ENCODE measurements around the gene LGI1.
"Not testable (repeated sequence)": the region's sequence is repeated elsewhere in the genome, so short reads cannot be mapped to it uniquely, and the experiment has no call there.

Gene LGI1

GRCh38 chr10:93812659-93813338 is 55.1 kb downstream of the LGI1 start:
- no peak for DNase-seq

GRCh38 chr10:93813507-93814465 is 56.0 kb downstream of the LGI1 start:
- peak; percentile 66 for DNase-seq

GRCh38 chr10:93815304-93816096 is 57.8 kb downstream of the LGI1 start:
- peak; percentile 44 for DNase-seq

DNA sequence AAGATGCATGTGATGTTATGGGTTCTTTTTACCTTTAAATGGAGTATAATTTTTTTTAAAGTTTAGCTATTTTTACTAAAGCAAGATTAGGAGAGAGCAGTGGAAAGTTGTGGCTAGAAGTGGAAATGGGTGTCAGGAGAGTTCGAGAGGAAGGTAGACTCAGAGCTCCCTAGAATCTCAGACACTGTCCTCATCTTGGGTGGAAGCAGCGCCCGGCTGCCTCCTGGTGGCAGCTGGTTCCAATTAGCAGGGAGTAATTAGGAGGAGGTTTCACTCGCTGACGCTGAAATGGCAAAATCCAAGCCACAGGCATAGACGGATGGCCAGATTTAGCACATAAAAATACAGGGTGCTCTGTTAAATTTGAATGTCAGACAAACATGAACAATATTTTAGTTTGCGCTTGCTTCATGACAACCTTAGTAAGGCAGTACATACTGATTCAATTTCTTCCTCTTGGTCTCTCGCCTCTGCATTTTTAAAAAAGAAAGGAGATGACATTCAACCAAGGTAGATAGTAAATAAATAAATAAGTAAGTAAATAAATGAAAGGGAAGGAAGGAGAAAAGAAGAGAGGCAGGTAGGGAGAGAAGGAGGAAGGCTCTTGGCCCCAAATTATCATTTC is 58.5 kb downstream of the LGI1 start:
- peak; percentile 84 for DNase-seq

- DNase-seq = peak; percentile 36
These were observed 60.4 kb downstream of the LGI1 start for GRCh38 chr10:93818086-93818485.

- DNase-seq = no peak
These were observed 61.8 kb downstream of the LGI1 start for GRCh38 chr10:93819520-93819919.

GRCh38 chr10:93820434-93820833 is 62.7 kb downstream of the LGI1 start:
- peak; percentile 4 for DNase-seq

DNA sequence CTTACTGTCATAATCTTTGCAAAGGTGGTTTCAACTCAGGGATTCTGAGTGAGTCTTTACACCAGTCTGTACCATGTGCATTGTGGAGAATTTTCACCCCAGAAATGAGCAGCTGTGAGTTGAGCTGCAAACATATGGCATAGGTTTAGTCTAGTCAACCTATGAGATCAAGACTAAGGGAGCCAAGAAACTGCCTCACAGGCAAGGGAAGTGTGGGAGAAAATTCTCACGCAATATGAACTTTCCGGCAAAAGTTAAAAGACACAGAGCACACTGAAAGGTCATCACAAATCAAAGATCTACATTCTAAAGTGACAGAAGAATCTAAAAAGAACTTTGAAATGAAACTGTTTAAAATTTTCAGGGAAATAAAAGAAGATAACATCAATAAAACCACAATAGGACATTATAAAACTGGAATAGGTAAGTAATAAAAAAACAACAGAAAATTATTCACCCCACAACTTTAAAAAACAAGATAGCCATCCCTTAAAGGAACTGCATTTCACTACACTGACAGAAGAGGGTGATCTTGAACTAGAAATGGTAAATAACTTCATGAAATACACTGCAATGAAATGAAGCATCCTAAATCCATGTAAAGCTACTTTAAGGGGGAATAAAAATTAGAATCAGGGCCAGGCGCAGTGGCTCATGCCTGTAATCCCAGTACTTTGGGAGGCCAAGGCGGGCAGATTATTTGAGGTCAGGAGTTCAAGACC is 63.5 kb downstream of the LGI1 start:
- peak; percentile 71 for DNase-seq

DNA sequence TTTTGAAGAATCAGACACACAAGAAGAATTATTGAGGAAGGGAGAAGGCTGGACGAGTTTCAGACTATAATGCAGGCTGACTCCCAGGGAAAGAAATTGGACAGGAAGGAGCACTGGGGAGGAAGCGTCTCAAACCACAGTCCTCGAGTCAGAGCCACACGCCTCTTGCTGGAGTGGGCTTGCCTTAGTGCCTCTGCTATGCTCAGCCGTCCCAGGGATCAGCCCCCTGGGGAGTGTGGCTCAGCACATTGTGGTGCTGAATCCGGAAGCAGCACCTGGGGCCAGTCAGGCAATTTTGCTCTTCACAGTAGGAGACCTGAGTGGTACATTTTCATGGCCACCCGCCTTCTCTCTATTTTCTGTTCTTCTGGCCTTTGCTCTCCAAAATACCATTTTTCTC is 68.6 kb downstream of the LGI1 start:
- no peak for DNase-seq

GRCh38 chr10:93827056-93827804 is 69.5 kb downstream of the LGI1 start:
- DNase-seq = no peak

DNA sequence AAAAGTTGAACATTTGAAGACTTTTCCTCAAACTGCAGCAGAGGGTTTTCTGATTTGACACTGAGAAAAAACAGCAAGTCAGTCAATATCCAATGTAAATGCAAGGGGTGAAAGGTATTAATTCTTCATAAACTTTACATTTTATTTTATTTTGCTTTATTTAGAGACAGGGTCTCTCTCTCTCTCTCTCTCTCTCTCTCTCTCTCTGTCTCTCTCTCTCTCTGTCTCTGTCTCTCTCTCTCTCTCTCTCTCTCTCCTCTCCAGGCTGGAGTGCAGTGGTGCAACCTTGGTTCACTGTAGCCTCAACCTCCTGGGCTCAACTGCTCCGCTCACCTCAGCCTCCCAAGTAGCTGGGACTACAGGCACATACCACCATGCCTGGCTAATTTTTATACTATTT is 73.3 kb downstream of the LGI1 start:
- not testable (repeated sequence) for DNase-seq

GRCh38 chr10:93835770-93836169 is 78.0 kb downstream of the LGI1 start:
- no peak for DNase-seq

GRCh38 chr10:93837822-93838221 is 80.1 kb downstream of the LGI1 start:
- DNase-seq = peak; percentile 1

GRCh38 chr10:93838278-93838677 is 80.5 kb downstream of the LGI1 start:
- no peak for DNase-seq

GRCh38 chr10:93841961-93842360 is 84.2 kb downstream of the LGI1 start:
- peak; percentile 29 for DNase-seq

DNA sequence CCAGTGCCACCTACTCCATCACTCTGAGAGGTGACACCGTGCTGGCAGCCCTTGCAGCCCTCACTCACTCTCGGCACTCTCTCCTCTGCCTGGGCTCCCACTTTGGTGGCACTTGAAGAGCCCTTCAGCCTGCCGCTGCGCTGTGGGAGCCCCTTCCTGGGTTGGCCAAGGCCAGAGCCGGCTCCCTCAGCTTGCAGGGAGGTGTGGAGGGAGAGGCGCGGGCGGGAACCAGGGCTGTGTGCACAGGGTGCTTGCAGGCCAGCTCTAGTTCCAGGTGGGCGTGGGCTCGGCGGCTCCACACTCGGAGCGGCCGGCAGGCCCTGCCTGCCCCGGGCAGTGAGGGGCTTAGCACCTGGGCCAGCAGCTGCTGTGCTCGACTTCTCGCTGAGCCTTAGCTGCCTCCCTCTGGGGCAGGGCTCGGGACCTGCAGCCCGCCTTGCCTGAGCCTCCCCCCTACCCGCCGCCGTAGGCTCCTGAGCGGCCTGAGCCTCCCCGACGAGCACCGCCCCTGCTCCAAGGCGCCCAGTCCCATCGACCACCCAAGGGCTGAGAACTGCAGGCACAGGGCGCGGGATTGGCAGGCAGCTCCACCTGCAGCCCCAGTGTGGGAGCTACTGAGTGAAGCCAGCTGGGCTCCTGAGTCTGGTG is 87.4 kb downstream of the LGI1 start:
- no peak for DNase-seq

Data from NCI-H82 (cell line).